Peyer's patch (tissue), 4 donors: ENCODE data around the gene RBM19.

ENCODE experiments used
- CTCF ChIP-seq, 6 experiments: fragments of 450-650 bp in 4 of 6; fragments of 200-600 bp in 2 of 6; sonication (generic) in 1 of 6; IDR thresholded peaks; one replicate each; pipeline ENCODE4 v1.5.1; 2017 to 2019; ENCODE audit warnings: antibody characterized with exemption in 6 of 6, mild to moderate bottlenecking in 3 of 6, moderate library complexity in 1 of 6
- POLR2A ChIP-seq, 2 donors: fragments of 450-650 bp; IDR thresholded peaks; one replicate each; pipeline ENCODE4 v1.5.1; 2017; ENCODE audit warnings: antibody characterized with exemption in 2 of 2, mild to moderate bottlenecking in 2 of 2, moderate library complexity in 2 of 2

DNA sequence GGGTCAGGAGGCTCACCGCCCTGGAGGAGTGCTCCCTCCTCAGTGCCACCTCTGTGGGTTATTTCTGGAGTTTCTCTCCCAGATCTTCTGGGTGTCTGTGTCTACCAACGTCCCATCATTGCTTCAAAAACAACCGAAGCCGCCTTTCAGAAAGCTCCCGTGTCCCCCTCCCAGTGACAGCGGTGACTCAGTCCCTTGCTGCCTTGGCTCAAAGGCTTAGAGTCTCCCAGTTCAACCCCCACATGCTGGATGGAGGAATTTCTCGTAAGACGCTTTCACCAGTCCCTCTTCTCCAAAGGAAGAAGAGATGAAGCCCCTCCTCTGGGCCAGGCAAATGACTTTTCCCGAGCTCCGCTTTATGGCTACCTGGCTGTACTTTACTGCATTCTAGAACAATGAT lies 146.6 kb downstream of the RBM19 start:
- TF ChIP-seq CTCF (IDR thresholded peaks at IDR 0.05) (no peak), POLR2A (IDR thresholded peaks at IDR 0.05) (no peak)
